AG04450 (cell line): ENCODE data around the gene RAD54L. TPM values are rescaled to one million over a fixed set of nuclear protein-coding genes. Genes with fewer than 3 reads are reported as not detected.

Experiments
- CTCF ChIA-PET: fragments of 300-600, 350-600 bp; formaldehyde crosslinking; extraction: SDS; loops from one replicate; lab custom pipeline; 2022; ENCODE audit warnings: antibody characterized with exemption, inconsistent platforms; lab: Charles Lee
- POLR2A ChIA-PET: fragments of 350-600 bp; formaldehyde crosslinking; extraction: SDS; loops from one replicate; lab custom pipeline; 2021; ENCODE audit warnings: antibody characterized with exemption, inconsistent platforms; lab: Yijun Ruan, JAX
- DNase-seq: peaks from one replicate; pipeline ENCODE4 v3.0.0-alpha.2; 2011; ENCODE audit warnings: low read depth, low spot score
- H3K27ac ChIP-seq: one replicate; pipeline ENCODE4 v1.5.1; 2012; ENCODE audit warnings: low read depth, low read length, control low read depth
- H3K27me3 ChIP-seq: one replicate; pipeline ENCODE4 v1.6.0; 2012; ENCODE audit warnings: low read length; ENCODE audit not compliant: control insufficient read depth, insufficient read depth
- H3K4me3 ChIP-seq: 2 replicates; pipeline ENCODE4 v1.5.1; 2011; ENCODE audit warnings: mild to moderate bottlenecking, low read depth, low read length, control low read depth
- H3K9me3 ChIP-seq: 2 replicates; pipeline ENCODE4 v1.5.1; 2012; ENCODE audit warnings: low read length; ENCODE audit not compliant: control insufficient read depth, insufficient read depth
- polyA plus RNA-seq: library from polyadenylated mRNA; depleted of rRNA; stranded (reverse); fragments of >200 nt; gene quantifications from 2 replicates; pipeline ENCODE4 v1.2.3, GENCODE V29; 2011
- TF ChIP-seq, protein P1 (sequence below): IDR thresholded peaks from 2 replicates; pipeline ENCODE4 v1.5.1; 2011; ENCODE audit warnings: low read depth, low read length, control low read depth, inconsistent platforms

Gene RAD54L
- polyA plus RNA-seq, 1 experiment: 1.9 TPM

DNA sequence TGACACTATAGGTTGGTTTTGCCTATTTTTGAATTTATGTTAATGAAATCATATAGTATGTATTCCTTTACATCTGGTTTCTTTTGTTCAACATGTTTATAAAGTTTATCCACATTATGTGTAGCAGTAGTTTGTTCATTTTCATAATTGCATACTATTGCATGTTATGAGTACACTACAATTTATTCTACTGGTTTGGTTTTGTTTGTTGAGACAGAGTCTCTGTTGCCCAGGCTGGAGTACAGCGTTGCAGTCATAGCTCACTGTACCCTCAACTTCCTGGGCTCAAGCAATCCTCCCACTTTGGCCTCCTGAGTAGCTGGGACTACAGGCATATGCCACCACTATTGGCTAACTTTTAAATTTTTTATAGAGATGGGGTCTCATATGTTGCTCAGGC lies 21.0 kb downstream of the RAD54L start:
- CTCF ChIA-PET: no interaction called here
- H3K27ac ChIP-seq: no peak overlapping the region
- POLR2A ChIA-PET: no interaction called here
- TF ChIP-seq, protein P1, sequence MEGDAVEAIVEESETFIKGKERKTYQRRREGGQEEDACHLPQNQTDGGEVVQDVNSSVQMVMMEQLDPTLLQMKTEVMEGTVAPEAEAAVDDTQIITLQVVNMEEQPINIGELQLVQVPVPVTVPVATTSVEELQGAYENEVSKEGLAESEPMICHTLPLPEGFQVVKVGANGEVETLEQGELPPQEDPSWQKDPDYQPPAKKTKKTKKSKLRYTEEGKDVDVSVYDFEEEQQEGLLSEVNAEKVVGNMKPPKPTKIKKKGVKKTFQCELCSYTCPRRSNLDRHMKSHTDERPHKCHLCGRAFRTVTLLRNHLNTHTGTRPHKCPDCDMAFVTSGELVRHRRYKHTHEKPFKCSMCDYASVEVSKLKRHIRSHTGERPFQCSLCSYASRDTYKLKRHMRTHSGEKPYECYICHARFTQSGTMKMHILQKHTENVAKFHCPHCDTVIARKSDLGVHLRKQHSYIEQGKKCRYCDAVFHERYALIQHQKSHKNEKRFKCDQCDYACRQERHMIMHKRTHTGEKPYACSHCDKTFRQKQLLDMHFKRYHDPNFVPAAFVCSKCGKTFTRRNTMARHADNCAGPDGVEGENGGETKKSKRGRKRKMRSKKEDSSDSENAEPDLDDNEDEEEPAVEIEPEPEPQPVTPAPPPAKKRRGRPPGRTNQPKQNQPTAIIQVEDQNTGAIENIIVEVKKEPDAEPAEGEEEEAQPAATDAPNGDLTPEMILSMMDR: no peak
- no peaks in the 10 kb centered on the region for H3K27me3 ChIP-seq
- H3K4me3 ChIP-seq: no peak overlapping the region
- DNase-seq: no peak
- no peaks in the 10 kb centered on the region for H3K9me3 ChIP-seq

DNA sequence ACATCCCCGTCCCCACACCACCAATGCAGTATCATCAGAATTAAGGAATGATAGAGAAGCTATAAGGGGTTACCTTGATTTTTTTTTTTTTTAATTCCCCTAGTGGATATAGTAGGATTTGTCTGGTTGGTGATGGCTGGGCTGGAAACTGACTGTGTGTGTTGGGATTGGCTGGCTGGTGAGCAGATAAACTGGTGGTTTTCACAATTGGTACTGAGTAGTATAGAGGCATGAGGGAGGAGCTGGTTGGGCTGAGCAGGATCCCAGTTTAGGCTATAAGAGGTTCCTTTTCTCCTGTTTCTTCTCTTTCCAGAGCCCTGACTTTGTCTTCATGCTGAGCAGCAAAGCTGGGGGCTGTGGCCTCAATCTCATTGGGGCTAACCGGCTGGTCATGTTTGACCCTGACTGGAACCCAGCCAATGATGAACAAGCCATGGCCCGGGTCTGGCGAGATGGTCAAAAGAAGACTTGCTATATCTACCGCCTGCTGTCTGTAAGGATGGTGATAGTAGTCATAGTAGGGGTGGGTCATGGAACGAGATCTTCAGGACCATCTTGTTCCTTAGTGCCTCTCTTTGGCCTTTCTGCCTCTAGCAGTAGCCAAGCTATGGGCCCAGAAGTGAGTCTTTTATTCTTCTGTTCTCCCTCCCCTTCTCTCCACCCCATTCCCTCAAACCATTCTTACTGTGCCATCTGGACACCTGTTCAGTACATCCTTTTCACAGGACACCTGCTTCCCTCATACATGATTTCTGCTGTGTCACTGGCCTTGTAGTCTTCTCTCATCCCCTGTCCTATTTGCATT lies 26.9 kb downstream of the RAD54L start:
- POLR2A ChIA-PET: interaction anchor here (0.6 kb wide), 1 partner anchor 29 kb away, joined by 4 read pairs; no protein-coding TSS in a partner anchor
- H3K4me3 ChIP-seq: no peak overlapping the region
- H3K27me3 ChIP-seq: no peaks in the 10 kb centered on the region
- TF ChIP-seq, protein P1: no peak
- H3K9me3 ChIP-seq: no peaks in the 10 kb centered on the region
- DNase-seq: no peak
- CTCF ChIA-PET: interaction anchor here (0.9 to 2.3 kb wide), 2 partner anchors 51 to 73 kb away, joined by 3 to 8 read pairs; no protein-coding TSS in a partner anchor
- H3K27ac ChIP-seq: no peak overlapping the region

DNA sequence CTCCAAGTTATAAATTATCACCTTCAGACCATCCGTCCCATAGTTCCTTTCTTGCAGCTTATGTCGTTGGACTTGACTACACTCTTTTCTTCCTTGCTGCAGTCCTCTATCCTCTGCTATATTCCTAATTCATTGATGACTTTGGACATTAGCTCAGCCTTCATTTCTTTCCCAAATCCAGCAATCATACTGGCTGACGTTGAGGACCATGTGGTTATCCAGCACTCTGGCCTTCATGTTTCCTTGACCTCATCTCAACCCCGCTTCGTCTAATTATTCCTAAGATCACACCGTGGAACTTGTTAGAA lies 27.4 kb downstream of the RAD54L start:
- CTCF ChIA-PET: interaction anchor here (0.9 kb wide), 1 partner anchor 73 kb away, joined by 3 read pairs; no protein-coding TSS in a partner anchor
- Histone ChIP-seq H3K9me3 (no peaks in the 10 kb centered on the region), H3K4me3 (no peak overlapping the region), H3K27me3 (no peaks in the 10 kb centered on the region), H3K27ac (no peak overlapping the region)
- DNase-seq: no peak
- POLR2A ChIA-PET: no interaction called here
- TF ChIP-seq, protein P1: no peak

DNA sequence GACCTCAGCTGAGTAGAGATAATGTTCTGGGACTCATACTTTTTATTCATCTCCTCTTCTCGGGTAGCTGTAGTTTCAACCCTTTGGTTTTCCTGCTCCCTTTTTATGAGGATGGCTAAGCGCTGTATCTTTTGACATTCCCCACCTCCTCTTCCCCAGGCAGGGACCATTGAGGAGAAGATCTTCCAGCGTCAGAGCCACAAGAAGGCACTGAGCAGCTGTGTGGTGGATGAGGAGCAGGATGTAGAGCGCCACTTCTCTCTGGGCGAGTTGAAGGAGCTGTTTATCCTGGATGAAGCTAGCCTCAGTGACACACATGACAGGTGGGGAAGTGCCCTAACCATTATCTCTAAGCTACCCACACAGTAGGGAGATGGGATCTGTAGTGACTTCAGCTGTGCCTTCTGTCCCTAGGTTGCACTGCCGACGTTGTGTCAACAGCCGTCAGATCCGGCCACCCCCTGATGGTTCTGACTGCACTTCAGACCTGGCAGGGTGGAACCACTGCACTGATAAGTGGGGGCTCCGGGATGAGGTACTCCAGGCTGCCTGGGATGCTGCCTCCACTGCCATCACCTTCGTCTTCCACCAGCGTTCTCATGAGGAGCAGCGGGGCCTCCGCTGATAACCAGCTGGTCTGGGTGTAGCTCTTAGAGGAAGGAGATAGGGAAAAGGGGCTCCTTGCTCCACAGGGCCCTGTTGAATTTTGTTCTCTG lies 30.3 kb downstream of the RAD54L start:
- DNase-seq: no peak

More for the DNA sequence above, 30.3 kb downstream of the RAD54L start:
- H3K4me3 ChIP-seq: no peak overlapping the region
- ChIA-PET CTCF (interaction anchor here (0.7 kb wide), 1 partner anchor 31 kb away, joined by 3 read pairs; no protein-coding TSS in a partner anchor), POLR2A (interaction anchor here (0.5 to 1.2 kb wide), 2 partner anchors 13 to 25 kb away, joined by 3 to 7 read pairs; partner anchors contain the start of genes LRRC41 and UQCRH)
- no peaks in the 10 kb centered on the region for H3K9me3 ChIP-seq
- no peak overlapping the region for H3K27ac ChIP-seq
- H3K27me3 ChIP-seq: no peaks in the 10 kb centered on the region
- TF ChIP-seq, protein P1: no peak
